Measurements from ENCODE around the gene F13A1. TPM values are rescaled to one million over a fixed set of nuclear protein-coding genes. Genes with fewer than 3 reads are reported as not detected.

F13A1 gene
- total RNA-seq, 1 experiment from 2014 or later = not detected

DNA sequence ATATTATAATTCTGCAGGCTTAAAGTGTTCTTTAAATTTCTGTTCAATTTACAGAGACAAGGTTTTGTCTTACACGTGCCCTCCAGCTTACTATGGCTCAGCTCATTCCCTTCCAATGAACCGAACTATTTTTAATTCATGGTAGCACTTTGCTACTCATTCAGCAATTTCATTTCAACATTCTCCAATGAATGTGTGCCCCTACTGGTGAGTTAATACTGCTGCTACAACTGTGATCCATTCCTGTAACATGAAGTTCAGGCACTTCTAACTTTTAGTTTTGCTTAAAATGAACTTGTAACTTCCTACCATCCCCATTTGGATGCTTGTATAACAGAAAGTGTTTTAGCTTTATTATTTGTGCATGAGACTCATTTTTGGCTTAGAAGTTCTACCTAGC is 99.7 kb downstream of the F13A1 start:
- intact Hi-C loops (cut with micrococcal nuclease; ENCODE audit: unreplicated experiment) = no loop called here
- CTCF ChIA-PET = no interaction called here
- no peak overlapping the region for H3K4me3 Mint-ChIP-seq (ENCODE audit: low read depth, unreplicated experiment)
- no peak for DNase-seq
- peaks cover 7% of the 10 kb centered on the region for H3K9me3 Mint-ChIP-seq (ENCODE audit: low read depth, unreplicated experiment)
- H3K36me3 Mint-ChIP-seq (ENCODE audit: insufficient read depth, unreplicated experiment) = no peaks in the 10 kb centered on the region
- no TSS peak for BruUV-seq (replicated peaks)
- TF ChIP-seq, protein P1, sequence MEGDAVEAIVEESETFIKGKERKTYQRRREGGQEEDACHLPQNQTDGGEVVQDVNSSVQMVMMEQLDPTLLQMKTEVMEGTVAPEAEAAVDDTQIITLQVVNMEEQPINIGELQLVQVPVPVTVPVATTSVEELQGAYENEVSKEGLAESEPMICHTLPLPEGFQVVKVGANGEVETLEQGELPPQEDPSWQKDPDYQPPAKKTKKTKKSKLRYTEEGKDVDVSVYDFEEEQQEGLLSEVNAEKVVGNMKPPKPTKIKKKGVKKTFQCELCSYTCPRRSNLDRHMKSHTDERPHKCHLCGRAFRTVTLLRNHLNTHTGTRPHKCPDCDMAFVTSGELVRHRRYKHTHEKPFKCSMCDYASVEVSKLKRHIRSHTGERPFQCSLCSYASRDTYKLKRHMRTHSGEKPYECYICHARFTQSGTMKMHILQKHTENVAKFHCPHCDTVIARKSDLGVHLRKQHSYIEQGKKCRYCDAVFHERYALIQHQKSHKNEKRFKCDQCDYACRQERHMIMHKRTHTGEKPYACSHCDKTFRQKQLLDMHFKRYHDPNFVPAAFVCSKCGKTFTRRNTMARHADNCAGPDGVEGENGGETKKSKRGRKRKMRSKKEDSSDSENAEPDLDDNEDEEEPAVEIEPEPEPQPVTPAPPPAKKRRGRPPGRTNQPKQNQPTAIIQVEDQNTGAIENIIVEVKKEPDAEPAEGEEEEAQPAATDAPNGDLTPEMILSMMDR (IDR thresholded peaks at IDR 0.05; ENCODE audit: unreplicated experiment) = no peak
- H3K27ac Mint-ChIP-seq (ENCODE audit: unreplicated experiment) = no peak overlapping the region
- H3K27me3 Mint-ChIP-seq (ENCODE audit: unreplicated experiment) = no peaks in the 10 kb centered on the region
- H3K4me1 Mint-ChIP-seq (ENCODE audit: low read depth, unreplicated experiment) = no peaks in the 10 kb centered on the region

DNA sequence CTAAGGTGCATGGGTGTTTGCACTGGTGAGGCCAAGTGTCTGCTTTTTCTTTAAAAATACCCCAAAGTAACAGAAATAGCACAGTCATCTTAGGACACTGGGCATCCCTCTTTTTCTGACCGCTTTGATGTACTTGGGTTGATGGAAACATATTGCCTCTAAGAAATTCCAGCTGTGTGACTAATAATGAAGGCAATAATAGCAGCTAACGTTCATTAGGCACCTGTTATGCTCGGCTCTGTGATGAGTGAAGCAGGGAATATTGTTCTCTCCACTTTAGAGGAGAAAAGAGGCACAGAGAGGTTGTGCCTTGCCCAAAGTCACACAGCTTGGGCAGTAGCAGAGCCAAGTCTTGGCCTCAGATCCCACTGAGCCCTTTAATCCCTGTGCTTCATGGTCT is 100.7 kb downstream of the F13A1 start:
- no peak for DNase-seq
- Mint-ChIP-seq H3K4me1 (ENCODE audit: low read depth, unreplicated experiment) (no peaks in the 10 kb centered on the region), H3K4me3 (ENCODE audit: low read depth, unreplicated experiment) (no peak overlapping the region), H3K36me3 (ENCODE audit: insufficient read depth, unreplicated experiment) (no peaks in the 10 kb centered on the region), H3K27me3 (ENCODE audit: unreplicated experiment) (no peaks in the 10 kb centered on the region), H3K27ac (ENCODE audit: unreplicated experiment) (no peak overlapping the region), H3K9me3 (ENCODE audit: low read depth, unreplicated experiment) (peaks cover 4% of the 10 kb centered on the region)
- CTCF ChIA-PET = interaction anchor here (0.6 kb wide), 1 partner anchor 63 kb away, joined by 10 read pairs; no protein-coding TSS in a partner anchor
- BruUV-seq (replicated peaks) = no TSS peak
- TF ChIP-seq, protein P1 (IDR thresholded peaks at IDR 0.05; ENCODE audit: unreplicated experiment) = no peak
- intact Hi-C loops (cut with micrococcal nuclease; ENCODE audit: unreplicated experiment) = no loop called here

- no peaks in the 10 kb centered on the region for H3K4me1 Mint-ChIP-seq (ENCODE audit: low read depth, unreplicated experiment)
- H3K9me3 Mint-ChIP-seq (ENCODE audit: low read depth, unreplicated experiment) = peaks cover 2% of the 10 kb centered on the region
- no peaks in the 10 kb centered on the region for H3K27me3 Mint-ChIP-seq (ENCODE audit: unreplicated experiment)
- TF ChIP-seq, protein P1 (IDR thresholded peaks at IDR 0.05; ENCODE audit: unreplicated experiment) = no peak
- H3K36me3 Mint-ChIP-seq (ENCODE audit: insufficient read depth, unreplicated experiment) = no peaks in the 10 kb centered on the region
- H3K4me3 Mint-ChIP-seq (ENCODE audit: low read depth, unreplicated experiment) = no peak overlapping the region
- CTCF ChIA-PET = no interaction called here
- intact Hi-C loops (cut with micrococcal nuclease; ENCODE audit: unreplicated experiment) = no loop called here
- no peak overlapping the region for H3K27ac Mint-ChIP-seq (ENCODE audit: unreplicated experiment)
- BruUV-seq (replicated peaks) = no TSS peak
- no peak for DNase-seq
These were observed 101.7 kb downstream of the F13A1 start for GRCh38 chr6:6218759-6219085.

DNA sequence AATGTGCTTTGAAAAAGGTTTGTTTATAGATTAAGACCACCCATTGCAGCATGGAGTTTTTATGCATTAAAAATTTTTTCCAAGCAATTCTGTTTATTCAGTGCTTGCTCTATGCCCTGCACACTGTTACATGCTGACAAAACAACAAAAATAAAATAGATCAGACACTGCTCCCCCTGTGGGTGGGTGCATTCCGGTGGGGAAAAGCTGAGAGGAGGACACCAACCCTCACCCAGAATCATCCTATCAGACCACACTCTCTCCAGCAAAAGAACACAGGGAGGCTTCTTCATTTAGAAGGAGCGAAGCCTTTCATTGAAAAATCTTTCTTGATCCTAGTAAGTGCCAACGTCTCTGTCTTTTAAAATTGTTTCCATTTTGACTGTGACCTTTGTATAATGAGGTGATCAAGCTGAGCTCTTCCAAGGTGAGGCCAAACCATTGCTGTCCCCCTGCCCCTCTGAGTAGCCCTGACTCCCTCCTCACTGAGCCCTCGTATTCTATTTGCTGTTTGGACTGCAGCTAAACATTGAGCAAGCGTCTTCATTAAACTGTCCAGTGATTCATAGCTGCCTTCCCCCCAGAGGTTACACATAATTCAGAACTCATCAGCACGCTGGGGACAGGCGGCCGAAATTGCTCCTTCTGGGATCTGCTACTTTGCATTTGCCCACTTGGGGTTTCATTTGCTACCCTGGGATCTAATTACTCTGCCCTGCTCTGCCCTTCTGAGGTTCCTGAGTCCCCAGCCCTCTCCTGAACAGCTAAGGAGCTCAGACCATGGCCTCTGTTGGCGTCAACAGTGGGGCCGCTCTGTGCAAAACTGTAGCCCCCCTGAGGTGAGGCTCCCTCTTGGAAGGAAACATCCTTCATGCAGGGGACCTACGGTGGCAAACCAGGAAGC is 102.4 kb downstream of the F13A1 start:
- Mint-ChIP-seq H3K4me3 (ENCODE audit: low read depth, unreplicated experiment) (no peak overlapping the region), H3K9me3 (ENCODE audit: low read depth, unreplicated experiment) (peaks cover 2% of the 10 kb centered on the region), H3K4me1 (ENCODE audit: low read depth, unreplicated experiment) (no peaks in the 10 kb centered on the region), H3K27ac (ENCODE audit: unreplicated experiment) (no peak overlapping the region), H3K36me3 (ENCODE audit: insufficient read depth, unreplicated experiment) (no peaks in the 10 kb centered on the region), H3K27me3 (ENCODE audit: unreplicated experiment) (no peaks in the 10 kb centered on the region)
- CTCF ChIA-PET = no interaction called here
- intact Hi-C loops (cut with micrococcal nuclease; ENCODE audit: unreplicated experiment) = no loop called here
- DNase-seq = no peak
- no TSS peak for BruUV-seq (replicated peaks)
- TF ChIP-seq, protein P1 (IDR thresholded peaks at IDR 0.05; ENCODE audit: unreplicated experiment) = no peak

All from Calu3 (cell line).